ENCODE measurements around the gene KCNA2.

The KCNA2 gene

DNA sequence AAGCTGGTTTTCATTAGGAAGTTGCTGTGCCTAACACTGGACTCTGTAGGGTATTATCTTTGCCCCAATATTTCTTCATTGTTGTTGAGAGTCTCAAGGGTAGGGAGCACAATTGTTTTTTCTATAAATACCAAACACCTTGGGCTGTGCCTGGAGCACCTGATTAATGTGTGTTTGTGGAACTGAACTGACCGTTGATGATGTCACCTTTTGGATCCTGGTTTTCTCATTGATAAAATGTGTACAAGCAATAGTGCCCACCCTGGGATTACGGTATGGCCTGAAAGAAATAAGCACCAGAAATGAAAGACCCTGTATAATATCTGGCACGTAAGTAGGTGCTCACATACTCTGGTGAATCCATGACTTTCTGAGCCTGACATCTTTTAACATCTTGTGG lies 39.3 kb downstream of the KCNA2 start:
- no peak for DNase-seq (ENCODE audit: low read depth)

DNA sequence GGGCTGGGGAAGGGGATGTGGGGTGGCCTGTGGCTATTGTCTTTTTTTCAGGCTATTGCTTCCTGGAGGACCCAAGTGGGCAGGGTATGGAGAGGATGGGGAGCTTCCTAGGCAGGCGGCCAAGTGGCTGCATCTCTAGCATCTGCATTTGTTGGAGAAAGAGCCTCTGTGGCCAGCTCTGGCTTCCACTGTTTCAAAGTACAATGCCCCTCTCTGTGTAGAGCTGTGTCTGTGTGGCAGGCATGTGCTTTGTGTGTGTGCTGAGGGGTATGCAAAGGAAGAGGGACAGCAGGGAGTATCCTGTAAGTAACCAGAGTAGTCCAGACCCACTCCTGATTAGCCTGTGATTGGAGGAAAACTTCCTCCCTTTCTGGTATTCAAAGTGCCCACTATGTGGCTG lies 40.6 kb downstream of the KCNA2 start:
- no peak for DNase-seq (ENCODE audit: low read depth)

DNA sequence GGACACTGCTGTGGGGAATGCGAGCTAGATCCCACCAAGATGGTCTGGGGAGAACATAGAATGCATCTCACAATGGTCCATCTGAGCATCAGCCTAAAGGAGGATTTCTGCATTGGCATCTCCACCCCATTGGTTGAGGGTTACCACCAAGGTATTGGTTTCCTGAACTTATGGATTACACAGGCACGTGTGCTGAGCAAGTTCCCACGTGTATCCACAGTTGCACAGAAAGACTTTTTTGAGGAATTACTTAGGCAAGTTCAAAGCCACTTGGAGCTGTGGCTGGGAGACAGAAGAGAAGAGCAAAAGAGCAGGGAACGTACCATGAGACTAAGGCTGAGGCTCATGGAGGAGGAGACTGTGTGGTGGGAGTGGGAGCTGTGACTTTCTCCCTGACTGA lies 43.1 kb downstream of the KCNA2 start:
- no peak for DNase-seq (ENCODE audit: low read depth)

DNA sequence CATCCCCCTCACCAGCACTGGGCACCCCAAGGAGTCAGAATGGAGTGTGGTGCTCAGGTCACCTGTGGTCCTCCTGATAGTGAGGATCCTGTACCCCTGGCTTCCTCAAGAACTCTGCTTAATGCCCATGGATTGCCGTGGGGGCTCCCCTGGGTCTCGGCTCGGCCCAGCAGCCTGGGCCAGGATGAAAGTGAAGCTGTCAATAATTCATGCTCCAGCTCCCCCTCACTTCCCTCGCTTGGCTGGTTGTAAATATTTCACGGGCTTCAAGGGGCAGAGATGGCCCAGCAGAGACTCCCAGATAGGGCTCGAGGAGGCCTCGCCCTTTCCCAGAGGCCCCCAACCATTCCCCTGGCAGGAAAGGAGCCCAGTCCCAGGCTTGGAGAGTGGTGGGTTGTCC lies 44.6 kb downstream of the KCNA2 start:
- no peak for DNase-seq (ENCODE audit: low read depth)

DNA sequence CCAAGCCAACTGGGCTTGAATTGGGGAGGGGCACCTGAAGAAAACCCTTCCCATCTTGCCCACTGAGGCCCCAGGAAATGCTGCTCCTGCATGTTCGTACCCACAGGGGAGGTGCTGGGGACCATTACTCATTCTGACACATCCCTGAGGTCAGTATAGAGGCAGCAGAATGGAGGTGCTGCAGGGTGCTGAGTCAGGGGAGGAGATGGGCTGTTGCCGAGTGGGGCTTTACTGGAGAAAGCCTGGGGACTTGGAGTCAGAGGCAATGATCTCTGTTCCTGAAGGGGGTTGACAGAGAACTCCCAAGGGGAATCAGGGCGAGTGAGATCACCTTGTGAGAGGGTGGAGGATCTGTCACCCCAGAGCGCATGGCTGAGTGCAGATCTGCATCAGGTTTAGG lies 47.0 kb downstream of the KCNA2 start:
- no peak for DNase-seq (ENCODE audit: low read depth)

DNA sequence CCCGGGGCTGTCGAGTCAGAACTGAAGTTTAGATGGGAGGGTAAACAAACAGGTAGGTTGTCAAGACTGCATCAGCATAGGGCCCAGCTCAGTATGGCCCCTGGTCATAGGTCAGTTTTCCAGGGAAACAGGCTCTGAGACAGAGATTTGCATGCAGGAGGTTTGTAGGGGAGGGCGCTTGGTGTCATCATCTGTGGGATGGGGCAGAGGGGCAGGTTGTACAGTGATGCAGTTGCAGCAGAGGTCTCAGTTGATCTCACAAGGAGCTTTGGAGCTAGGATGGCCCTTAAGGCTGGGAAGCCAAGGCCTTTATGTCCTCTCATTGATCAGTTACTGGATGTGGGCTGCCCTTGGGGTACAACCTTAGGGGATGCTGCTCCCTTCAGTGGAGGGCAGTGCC lies 48.7 kb downstream of the KCNA2 start:
- DNase-seq (ENCODE audit: low read depth), result no peak

DNA sequence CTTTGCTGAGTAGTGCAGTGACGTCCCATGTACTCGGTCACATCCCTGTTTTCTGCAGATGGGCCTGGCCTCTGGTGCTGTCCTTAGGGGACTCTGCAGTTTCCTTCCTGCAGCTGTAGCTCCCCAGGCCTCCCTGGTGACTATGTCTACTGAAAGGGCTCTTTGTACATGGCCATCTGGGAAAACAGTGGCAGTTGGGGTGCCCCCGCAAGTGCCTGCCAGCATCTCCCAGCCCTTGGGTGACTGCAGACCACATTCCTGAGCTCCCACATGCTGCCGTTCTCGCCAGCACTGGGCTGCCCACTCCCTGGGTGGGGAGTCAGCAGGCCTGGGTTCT lies 49.7 kb downstream of the KCNA2 start:
- no peak for DNase-seq (ENCODE audit: low read depth)

DNA sequence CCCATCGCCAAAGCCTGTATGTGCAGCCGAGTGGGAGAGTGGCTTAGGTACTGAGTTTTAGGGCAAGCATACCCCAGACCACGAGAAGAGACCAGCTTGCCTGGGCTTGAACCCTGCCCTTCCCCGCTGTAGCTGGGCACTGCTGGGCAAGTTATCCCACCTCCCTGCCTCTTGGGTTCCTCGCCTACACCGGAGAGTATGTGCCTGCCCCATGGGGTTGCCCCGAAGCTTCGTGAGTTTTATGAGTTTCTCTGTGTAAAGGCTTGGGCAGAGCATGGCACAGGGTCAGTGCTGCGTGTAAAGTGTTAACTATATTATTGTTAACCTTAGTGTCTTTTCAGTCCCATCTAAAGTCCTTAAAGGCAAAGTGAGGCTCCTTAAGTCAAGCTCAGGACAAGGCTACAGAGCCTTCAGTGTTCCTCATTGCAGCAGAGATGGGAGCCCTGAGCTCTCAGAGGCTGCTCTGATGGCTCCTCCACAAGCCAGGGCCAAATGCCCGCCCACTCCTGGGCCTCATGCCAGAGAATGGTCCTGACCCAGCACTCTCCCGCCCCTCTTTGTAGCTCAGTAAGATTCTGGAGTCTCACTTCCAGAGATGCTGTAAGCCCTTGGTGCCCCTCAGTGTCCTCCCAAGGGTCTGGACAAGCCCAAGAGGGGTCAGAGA lies 50.2 kb downstream of the KCNA2 start:
- DNase-seq (ENCODE audit: low read depth), result no peak

DNA sequence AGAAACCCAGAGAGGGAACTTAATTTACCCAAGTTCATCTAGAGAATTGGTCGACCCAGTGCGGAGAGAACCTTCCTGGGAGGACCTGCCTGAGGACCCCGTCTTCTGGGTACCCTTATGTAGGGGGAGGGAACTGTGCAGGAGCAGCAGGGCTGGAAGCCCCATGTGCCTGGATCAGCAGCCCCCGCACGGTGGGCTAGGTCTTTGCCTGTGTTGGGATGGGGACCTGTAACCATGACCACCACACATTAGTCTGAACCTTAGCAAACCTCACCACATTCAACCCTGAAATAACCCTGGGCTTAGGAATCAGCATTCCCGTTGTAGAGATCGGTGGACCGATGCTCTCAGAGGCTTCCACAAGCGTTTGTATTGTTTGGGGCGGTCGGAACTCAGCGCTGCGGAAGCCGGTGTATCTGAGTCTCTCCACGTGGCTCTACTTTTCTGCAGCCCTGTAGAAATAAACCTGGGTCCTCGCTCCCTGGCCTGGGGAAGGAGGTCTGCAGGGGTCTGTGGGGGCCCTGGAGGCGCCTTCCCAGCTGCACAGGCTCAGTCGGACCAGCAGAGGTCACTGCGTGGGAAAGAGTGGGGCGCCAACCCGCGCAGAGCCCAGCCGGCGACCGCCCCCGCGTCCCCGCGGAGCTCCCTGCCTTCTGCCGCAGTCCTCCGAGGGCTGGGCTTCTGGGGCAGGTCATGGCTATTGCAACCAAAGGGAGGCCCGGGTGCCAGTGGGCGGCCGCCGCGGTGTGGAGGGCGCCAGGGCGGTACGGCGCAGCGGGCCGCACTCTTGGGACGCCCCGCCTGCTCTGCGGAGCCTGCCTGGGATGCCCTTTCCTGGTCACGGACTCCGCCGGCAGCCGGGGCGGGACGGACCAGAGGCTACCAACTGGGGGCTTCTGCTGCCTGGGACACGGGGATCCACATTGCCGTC lies 51.0 kb downstream of the KCNA2 start:
- peak; percentile 7 for DNase-seq (ENCODE audit: low read depth)

DNA sequence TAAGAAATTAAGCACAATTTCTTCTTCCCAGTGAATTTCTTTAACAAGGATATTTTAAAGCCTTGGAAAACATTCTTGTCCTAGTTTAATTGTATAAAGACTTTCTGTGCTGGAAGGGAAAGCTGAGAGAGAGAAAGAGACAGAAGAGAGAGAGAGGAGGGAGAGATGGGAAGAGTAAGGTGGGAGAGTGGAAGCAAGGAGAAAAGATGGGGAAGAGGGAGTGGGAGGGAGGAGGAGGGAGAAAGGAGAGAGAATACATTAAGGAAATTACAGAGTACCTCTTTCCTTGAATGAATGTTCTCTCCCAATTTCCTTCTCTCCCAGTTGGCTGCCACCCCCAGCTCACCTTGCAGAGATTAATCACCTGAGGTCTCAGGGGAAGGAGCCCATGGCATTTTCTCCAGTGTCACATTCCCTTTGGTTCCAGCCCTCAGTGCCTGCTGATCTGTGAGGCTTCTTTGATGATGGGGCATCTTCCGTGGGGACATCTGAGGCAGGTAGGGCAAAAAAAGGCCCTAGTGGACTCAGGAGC lies 54.8 kb downstream of the KCNA2 start:
- DNase-seq (ENCODE audit: low read depth), result no peak

DNA sequence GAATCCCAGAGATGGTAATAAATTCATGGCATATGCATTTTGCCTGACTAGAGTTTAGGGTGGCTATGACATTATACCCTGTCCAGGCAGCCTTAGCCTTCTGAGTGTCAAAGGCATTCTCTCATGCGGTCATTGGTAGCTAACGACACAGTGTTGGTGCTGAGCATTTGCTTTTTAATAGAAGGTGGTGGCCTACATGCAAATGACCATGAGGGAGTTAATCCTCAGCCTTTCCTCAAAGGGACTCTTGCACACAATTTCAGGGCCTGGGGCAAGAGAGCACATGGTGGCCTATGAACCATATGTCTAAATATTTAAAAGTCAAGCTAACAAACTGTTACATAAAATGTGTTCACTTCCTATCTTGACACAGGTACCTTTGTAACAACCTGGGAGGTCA lies 56.3 kb downstream of the KCNA2 start:
- no peak for DNase-seq (ENCODE audit: low read depth)

DNA sequence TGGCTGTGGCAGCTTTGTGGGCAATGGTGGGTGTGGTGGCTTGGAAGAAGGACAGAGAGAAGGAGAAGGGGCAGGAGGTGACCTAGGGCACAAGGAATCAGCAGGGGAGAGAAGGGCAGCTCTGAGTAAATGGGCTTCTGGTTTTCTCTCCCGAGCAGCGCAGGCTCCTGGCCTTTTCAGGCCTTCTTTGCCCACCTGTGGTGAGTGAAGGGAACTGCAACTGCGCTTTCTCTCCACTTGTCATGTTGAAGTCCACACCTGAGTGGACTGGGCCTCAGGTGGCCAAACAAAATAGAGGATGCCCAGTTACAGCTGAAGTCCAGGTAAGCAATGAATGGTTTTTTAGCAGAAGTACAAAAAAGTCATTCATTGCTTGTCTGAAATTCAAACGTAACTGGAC lies 57.8 kb downstream of the KCNA2 start:
- no peak for DNase-seq (ENCODE audit: low read depth)

DNA sequence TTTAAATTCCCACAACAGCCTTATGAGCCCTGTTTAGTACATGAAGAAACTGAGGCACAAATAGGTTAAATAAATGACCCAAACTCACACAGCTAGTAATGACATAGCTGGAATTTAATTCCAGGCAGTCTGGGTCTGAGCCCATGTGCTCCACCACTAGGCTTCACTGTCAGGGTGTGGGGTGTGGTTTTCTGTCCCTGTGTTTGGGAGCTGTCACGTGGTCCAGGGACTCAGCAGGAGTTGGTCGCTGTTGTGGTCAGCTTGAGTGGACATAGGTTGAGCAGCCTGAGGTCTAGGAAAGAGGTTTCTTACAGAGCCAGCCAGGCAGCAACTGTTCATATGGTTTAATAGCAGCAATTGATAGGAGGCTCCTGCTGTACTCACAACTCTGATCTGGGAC lies 59.1 kb downstream of the KCNA2 start:
- DNase-seq (ENCODE audit: low read depth), result no peak

DNA sequence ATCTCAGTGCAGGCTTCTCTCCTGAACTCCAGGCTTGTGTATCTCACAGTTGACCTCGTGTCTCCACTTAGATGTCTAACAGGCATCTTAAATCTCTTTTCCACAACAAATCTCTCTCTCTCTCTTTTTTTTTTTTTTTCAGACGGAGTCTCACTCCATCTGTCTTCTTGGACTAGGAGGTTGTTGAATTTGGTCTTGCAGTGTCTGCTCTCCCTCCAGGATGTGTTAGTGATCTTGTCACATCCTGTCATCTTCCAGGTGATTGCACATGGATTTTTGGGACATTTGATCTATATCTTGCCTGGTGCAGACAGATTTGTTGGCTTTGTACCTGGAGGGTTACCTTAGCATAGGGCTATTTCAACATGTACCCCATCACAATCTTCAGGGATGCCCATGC lies 60.7 kb downstream of the KCNA2 start:
- no peak for DNase-seq (ENCODE audit: low read depth)

DNA sequence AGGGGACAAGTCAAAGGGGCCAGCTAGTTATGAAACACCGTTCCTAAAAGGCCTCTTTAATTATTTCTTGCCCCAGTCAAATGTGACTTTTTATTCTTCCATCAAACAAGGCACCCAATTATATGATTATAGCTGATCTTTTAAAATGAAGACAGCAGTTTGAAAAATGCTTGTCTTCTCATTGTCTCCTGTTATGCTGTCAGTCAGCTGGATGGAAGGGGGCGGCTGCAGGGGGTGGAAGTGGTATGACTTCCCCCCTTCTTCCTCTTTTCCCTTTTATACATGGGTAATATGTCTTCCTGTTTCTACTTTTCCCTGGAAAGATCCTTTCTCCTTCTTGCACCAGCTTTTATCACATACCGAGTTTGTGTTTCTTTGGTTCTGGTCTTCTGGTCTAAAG lies 61.4 kb downstream of the KCNA2 start:
- no peak for DNase-seq (ENCODE audit: low read depth)

Data from T-helper 22 cell (primary cell).